Cardiac septum (tissue), 1 donor: ENCODE measurements around the gene COL4A1. TPM values are rescaled to one million over a fixed set of nuclear protein-coding genes. Genes with fewer than 3 reads are reported as not detected.

Experiments
- DNase-seq: peaks from one replicate; pipeline ENCODE4 v3.0.0-alpha.2; 2020; ENCODE audit warnings: low spot score
- intact Hi-C: fragments of 100-400 bp; cut with DNase I; formaldehyde crosslinking; loops from one replicate; pipeline ENCODE4 v1.14.0; 2022
- total RNA-seq: library from RNA; stranded (reverse); fragmentation: NEBNext Ultra II Directional; extraction: Animal tissue kit (Norgen Biotek cat#: 25700); gene quantifications from one replicate; pipeline ENCODE4 v1.2.1, GENCODE V29; 2021
- donor health status: DM: no; HTN: no; CAD: no.

COL4A1 gene
- total RNA-seq, 1 donor from 2014 or later, result 196 TPM

DNA sequence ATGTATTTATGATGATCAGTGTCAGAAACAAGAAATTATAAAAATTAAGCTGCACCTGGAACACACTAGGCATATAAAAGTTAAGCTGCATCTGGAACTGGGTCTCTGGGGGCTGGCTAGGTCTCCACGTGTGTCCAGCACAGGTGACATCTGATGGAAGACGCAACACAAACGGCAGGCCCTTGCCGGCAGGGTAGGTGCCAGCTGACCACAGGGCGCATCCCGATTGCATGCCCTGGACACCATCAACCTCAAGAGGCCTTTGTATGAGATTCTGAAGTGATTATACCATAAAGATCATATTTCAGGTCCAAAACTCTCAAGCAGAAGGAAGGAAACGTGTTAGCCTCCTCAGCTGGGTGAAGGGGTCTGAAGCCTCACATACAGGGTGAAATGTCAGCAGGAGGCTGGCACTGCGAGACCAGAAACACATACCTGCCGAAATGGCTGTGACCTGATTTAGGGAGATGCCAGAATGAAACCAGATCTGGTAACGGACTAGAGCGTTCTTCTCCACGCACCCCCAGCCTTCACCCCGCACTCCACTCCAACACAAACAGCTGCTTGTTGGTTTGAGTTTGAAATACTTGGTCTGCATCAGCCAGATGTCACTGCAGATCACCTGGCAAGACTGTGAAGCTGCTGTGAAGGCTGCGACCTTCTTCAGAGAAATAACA is 37.3 kb downstream of the COL4A1 start:
- no peak for DNase-seq
- intact Hi-C loops, result loop anchor here (5.0 kb wide), 1 partner anchor 33 kb away; no protein-coding TSS in a partner anchor

DNA sequence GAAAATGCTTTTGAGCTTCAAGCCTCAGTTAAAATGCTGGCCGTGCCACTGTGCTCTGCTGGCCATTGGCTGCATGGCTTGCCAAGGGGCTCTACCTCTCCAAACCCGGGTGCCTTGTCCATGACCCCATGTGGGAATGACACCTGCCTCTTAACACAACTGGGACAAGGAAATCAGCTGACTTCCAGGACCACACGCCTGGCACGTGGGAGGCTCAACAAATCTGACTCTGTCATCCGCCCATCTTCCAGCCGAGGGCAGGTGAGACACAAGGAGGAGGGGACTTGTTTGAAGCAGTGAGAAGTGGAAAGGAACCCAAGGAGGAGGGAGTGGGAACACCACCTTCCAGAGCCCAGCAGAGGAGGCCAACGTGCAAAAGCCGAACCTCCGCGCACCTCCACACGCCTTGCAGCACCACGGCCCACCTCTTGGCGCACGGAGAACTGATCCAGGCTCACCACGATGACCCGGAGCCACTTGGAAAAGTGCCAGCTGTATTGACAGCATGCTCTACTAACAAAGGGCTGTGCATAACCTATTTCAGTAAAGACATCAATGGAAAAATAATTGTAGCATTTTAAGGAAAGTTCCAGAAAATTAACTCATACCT is 38.3 kb downstream of the COL4A1 start:
- intact Hi-C loops, result loop anchor here (5.0 kb wide), 1 partner anchor 34 kb away; no protein-coding TSS in a partner anchor
- no peak for DNase-seq

DNA sequence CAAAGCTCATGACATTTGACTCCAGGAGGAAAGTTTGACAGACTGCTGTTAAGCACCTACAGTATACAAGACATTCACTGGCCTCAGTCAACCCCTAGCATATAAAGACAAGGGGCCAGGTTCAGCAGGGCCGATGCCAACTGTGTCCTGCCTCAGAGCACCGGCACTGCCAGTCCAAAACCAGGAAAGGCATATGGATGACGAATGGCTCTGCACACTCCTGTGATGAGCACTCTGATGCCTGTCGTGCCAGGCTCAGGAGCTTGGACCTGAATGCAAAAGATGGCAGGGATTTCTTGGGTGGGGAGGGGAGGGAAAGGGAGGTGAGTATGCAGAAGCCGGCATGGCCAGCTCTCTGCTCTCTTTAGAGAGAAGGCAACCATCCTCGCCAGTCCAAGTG is 38.9 kb downstream of the COL4A1 start:
- intact Hi-C loops, result loop anchor here (5.0 kb wide), 1 partner anchor 34 kb away; no protein-coding TSS in a partner anchor
- no peak for DNase-seq

DNA sequence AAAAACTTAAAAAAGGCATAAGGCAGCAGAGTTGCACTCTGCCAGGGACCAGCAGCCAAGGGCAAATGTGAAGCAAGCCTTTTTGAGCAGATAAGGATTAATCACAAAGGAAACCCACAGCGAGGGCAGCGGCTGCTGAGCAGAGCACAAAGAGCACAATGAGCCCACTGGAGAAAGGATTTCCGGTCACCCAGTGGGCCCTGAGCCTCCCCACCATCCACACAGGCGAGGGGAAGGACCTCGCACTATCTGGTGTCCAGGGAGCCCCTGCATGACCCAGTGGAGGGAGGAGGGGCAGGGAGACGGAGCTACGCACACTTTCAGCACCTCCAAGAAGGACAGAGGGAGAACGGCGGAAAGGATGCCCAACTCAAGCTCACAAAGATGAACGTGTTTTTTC is 40.0 kb downstream of the COL4A1 start:
- DNase-seq, result no peak
- intact Hi-C loops, result loop anchor here (5.0 kb wide), 1 partner anchor 35 kb away; no protein-coding TSS in a partner anchor

DNA sequence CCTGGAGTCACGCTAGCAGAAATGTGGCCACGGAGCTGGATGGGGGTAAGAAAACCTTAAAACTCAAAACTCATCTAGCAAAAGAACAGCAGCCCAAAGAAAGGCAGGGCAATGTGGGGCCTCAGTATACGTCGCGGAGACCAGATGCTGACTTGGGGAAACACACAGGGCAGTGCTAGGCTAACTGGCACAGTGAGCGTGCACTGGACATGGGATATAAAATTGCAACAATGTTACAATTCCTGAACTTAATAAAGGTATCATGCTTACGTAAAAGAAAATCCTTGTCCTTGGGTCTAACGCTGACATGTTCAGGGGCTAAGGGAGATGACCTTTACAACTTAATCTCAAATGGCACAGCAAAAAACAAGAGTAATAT is 40.5 kb downstream of the COL4A1 start:
- no peak for DNase-seq
- intact Hi-C loops, result loop anchor here (5.0 kb wide), 1 partner anchor 36 kb away; no protein-coding TSS in a partner anchor

DNA sequence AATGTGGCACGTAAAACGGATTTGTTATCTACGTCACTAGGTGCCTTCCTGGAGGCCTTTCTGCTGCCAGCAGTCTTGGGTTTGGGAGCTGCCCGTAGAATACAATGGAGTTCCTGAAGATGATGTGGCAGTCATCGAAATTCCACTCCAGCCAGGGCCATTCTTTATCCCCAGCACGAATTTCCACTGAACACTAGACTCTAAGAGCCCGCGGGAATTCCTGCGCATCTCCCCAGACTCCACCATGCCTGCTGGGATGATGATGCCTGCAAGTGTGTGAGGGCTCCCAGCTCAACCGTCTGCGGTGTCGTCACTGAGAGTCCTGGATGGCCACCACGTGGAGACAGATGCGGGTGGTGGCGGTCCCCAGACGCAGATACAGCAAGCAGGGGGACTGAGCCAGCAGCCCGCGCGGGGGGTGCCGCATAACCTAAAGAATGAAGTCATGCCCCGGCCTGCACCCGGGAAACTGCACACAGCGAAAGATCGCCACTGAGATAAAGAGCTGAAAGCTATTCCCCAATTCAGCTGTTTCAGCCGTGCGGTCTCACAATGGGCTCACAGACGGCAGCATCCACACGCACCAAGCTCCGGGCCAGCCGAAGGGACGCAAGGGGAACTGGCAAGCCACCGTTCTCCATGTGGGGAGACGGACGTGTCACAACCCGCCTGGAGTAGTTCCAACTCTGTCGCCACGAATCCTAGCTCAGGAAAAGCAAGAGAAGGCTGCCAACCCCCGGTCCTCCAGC is 41.1 kb downstream of the COL4A1 start:
- intact Hi-C loops, result loop anchor here (5.0 kb wide), 1 partner anchor 36 kb away; no protein-coding TSS in a partner anchor
- DNase-seq, result peak; percentile 76

DNA sequence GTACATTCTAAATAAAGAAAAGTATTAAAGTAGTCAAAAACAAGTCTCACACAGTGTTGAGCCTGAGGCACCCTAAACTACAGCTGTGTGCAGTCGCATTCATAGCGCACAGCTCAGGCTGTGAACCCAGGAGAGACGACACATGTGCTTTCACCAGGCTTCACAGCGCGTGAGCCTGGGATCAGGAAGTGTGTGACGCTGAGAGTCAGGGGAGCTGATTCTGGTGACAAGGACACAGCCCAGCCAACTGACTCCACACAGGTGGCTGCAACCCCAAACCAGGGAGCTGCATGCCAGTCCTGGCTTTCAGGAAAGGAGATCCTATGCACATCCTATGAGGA is 41.6 kb downstream of the COL4A1 start:
- DNase-seq, result peak; percentile 60
- intact Hi-C loops, result loop anchor here (5.0 kb wide), 1 partner anchor 37 kb away; no protein-coding TSS in a partner anchor

DNA sequence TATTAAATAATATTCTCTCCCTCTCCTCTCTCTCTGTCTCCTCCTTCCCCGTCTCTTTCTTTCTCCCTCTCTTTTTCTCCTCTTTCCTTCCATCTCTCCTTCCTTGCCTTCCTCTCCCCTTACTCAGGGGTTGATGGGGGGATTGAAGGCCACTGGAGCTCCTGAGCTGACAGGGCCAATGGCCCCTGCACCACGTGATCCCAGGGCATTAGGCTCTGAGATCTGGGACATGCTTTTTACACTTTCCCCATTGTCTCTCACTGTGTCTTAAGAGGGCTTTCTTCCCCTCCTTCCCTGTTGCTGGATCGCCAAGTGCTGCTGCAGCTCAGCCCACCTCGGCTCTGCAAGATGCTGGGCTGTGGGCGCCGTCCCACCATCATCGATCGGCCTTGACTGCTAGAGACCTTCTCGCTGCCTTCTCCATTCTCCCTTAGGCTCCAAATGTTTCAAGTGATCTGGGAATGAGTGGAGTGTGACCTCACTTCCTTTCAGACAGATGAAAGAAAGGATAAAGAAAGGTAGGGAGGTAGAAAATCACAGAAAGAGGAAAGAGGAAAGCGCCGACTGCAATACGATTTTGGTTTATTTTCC is 42.2 kb downstream of the COL4A1 start:
- no peak for DNase-seq
- intact Hi-C loops, result loop anchor here (5.0 kb wide), 1 partner anchor 38 kb away; no protein-coding TSS in a partner anchor

DNA sequence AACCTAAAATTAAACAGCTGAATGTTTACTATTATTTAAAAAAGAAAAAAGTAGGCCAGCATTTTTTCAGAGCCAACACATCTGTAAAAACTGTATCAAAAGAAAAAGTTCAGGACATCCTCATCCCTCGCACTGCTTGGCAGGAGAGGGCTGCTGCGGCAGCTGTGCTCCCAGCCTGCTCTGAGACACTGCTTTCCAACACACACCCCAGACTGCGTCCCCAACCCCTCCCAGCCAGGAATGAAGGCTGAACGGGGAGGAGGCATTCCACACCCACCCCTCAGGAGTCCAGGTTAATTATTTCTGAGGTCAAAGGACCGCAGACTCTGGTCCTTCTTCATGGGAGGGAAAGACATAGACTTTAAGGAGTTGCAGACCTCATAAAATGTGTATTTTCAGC is 43.1 kb downstream of the COL4A1 start:
- no peak for DNase-seq
- intact Hi-C loops, result loop anchor here (2.0 kb wide), 1 partner anchor 149 kb away; no protein-coding TSS in a partner anchor

DNA sequence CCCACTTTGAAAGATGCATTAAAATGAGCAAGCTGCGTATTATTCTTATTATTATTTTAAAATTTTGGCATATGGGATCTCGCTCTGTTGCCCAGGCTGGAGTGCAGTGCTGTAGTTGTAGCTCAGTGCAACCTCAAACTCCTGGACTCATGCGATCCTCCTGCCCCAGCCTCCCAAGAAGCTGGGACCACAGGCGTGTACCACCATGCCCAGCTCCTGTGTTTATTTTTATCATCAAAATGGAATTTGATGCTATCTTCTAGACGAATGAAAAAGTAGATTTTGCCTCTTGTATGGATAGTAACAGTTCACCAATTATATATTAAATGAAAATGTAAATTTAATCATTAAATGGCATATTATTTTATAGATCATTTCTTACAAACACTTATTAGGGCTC is 43.6 kb downstream of the COL4A1 start:
- DNase-seq, result no peak
- intact Hi-C loops, result loop anchor here (2.0 kb wide), 1 partner anchor 149 kb away; no protein-coding TSS in a partner anchor

DNA sequence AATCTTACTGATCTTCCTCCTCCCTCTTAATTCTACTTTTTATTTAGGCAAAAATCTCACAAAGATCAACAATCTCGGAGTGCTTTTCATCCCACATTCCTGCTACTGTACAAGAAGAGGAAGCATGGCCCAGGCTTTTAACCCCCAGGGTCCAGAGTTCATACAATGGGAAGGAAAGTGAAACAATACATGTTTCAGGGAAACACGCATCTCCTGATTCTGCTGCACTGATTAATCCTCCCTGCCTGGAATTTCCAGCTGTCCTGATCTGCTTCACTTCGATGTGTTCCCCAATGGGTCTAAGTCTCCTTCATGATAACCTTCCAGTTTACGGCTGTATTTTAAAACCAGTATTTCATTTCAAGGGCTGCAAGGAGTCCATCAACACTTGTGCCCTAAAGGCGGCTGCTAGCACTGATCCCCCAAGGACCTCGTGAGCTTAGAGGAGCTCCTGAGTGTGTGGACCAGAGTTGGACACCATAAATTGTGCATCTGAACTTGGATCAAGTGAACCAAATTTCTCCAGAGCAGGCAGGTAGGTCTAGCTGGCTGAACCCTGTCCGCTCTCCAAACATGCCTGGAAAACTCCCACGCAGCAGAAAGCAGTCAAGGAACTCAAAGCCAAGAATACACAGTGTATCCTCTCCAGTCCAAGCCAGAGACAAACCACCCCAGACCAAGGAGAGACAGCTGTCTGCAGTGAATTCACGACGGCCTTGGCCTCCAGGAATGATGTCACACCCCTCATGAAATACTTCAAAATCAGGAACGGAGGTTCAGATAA is 44.3 kb downstream of the COL4A1 start:
- no peak for DNase-seq
- intact Hi-C loops, result loop anchor here (2.0 kb wide), 1 partner anchor 150 kb away; no protein-coding TSS in a partner anchor

DNA sequence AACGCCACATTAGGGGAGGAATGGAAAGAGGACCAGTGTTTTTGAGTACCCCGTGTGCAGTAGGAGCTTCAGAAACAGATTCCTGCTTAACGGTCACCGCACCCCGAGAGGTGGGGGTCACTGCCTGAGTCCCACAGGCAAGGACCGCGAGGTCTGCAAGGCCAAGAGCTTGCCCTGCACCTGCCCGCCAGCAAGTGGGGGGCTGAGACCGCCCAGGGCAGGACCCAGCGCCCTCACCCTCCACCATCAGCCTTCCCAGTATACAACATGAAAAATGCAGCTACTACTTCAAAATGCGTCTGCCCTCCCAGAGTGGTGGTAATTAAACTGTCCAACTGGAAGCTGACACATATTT is 44.9 kb downstream of the COL4A1 start:
- intact Hi-C loops, result loop anchor here (2.0 kb wide), 1 partner anchor 151 kb away; no protein-coding TSS in a partner anchor
- DNase-seq, result no peak

DNA sequence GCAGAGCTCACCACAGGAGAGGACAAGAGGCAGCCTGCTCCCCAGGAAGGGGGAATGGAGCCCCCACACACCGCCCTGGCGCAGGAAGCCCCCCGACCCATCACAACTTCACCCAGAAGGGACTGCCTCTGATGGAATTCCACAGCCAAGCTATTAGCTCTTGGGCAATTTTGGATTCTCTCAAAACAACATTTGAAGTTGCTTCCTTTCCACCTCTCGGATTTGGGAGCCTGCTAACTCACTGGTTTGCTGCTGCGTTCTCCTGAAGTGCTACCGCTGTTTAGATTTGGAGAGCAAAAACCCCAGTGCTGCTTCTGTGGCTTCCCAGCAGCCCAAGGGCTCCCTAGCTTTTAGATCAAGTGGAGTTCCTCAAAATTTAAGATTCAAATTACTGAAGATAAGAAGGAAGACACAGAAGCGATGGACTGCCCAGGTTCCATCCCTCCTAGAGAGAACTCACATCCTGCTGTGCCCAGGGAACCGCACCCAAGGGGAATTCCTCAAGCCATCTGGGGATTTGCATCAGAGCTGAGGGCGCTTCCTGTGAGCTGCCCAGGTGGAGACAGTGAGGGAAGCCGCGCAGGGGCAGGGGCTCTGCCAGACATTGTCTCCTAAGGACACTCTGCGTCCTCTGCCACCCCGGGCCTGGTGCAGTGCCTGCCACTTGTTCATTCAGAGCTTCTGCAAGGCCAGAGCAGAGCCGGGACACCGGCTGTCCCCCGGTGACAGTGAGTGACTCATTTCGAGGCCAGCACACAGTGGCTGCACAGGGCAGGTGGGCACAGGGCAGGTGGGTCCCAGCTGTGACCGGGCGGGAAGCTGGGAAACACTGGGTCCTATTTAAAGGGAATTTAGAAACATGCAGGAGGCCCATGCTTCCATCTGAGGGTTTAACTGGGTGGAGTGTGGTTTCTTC is 45.5 kb downstream of the COL4A1 start:
- no peak for DNase-seq
- intact Hi-C loops, result loop anchor here (2.0 kb wide), 1 partner anchor 151 kb away; no protein-coding TSS in a partner anchor

DNA sequence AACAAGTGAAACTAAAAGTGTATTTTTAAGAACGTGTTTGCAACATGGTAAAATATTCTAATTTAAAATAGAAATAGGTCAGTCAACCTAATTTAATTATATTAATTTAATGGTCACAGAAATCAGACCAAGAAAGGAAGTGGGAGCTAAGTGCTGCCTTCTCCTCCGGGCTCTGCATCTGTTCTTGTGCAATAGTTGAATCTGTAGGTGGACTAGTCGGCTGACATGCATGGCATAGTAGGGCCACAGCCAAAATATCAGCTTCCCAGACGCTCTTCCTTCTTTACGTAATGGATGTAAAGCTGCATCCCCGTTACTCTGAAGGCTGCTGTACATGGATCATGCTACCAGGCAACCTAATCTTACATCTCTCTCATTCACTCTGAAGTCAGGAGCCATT is 47.3 kb downstream of the COL4A1 start:
- intact Hi-C loops, result no loop called here

DNA sequence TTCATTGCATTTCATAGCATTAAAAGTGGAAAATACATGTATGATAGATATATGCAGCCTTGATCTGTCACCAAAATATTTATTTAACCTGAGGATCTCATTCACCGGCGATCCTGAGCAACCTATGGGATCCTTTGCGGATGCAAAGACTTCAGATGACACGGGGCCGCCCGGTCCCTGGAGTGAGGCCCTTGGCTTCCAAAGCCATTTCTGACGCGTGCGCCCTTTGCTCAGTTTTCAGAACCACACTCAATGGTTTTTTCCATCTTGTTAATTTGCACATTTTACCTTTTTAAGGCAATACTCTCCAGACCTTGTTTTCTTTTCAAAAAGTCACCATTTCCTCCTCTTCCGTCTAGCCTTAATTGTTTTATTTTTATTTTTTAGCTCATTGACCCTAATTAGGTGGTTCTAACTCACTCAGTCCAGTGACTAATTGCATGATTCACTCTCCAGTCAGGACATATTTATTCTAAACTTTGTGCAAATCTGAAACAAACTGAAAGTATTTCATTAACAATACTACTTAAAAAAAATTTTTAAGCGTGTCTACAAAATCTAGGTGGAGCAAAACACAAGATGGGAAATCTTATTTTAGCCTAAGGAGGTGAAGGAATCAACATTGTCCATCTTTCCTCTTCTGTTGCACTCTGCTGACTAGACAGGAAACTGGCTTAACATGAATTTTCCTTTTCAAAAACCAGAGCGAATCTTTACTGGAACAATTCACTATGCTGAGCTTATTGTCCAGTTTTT is 47.9 kb downstream of the COL4A1 start:
- DNase-seq, result no peak
- intact Hi-C loops, result no loop called here

More for the DNA sequence above, 47.3 kb downstream of the COL4A1 start:
- no peak for DNase-seq

DNA sequence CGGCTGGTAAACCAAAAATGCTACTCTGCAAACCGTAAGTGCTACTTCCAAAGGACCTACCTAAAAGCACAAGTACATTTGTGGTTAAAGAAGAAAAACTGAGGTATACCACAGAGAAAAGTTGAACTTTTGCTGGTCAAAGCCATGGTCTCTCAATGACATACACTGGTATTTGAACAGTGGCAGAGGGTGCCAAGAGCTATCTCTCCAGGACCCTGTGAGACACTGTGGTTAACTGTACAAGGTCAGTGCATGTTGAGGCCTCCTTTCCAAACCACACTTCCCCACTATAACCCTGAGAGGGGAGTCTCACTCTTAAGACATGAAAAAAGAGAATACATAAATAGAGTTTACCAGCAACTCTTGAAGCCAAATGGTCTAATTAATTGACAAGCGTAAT is 49.5 kb downstream of the COL4A1 start:
- DNase-seq, result no peak
- intact Hi-C loops, result no loop called here

DNA sequence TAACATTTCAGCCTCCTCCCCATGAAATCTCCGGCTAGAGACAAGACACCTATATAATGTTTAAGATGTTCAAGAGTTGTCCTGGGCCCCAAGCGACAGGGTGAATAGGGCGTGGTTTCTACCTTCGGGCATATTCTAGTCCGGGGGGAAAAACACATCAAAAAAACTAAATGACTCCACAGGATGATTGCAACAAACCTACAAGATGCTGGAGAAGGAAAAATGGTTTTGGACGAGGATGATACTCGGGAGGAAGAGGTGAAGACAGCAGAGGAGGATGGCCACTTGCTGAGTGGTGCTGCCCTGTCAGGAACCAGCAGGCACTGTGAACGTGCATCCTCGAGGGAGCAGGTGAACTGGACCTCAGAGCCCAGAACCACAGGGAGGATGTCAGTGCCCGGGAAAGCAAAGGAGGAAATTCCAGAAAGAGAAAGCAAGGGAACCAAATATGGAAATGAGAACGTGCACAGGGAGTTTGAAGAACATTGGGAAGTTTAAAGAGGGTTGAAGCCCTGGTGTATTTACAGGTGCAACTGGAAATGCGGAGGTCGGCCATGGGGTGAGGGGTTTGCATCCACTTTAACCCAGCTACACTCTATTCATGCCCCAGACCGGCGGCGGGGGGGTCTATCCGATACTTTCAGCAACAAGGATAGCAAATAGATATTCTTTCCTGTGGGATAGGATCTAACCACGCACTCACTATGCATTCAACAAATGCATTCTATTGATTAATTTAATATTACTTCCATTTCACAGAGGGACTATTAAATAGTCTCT is 50.6 kb downstream of the COL4A1 start:
- intact Hi-C loops, result no loop called here
- no peak for DNase-seq
